HG03159 (cell line): ENCODE data around the gene PYROXD2.

Experiments used
- ATAC-seq: cut with Tn5 transposase; IDR thresholded peaks from one replicate; pipeline ENCODE4 v1.9.1; 2021; ENCODE audit warnings: mild to moderate bottlenecking, moderate library complexity; ENCODE audit not compliant: unreplicated experiment

The PYROXD2 gene

DNA sequence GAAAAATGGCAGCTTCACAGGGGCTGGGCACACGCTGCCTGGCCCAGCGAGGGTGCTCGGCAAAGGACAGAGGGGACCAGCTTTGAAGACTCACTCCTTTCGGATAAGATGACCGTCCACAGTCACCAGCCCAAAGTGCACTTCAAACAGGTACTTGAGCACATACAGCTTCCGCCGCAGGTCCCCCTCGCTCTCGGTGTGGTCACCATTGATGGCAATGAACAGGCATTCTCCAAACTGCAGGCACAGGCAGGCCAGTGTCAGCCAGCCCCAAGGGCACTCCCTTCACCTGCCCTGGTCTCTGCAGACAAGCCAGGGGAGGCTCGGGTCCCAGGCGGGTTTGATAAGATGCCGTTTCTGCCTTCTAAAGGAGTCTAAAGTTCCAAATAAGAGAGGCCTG, 20.2 kb upstream of the PYROXD2 start:
- ATAC-seq, result no peak

DNA sequence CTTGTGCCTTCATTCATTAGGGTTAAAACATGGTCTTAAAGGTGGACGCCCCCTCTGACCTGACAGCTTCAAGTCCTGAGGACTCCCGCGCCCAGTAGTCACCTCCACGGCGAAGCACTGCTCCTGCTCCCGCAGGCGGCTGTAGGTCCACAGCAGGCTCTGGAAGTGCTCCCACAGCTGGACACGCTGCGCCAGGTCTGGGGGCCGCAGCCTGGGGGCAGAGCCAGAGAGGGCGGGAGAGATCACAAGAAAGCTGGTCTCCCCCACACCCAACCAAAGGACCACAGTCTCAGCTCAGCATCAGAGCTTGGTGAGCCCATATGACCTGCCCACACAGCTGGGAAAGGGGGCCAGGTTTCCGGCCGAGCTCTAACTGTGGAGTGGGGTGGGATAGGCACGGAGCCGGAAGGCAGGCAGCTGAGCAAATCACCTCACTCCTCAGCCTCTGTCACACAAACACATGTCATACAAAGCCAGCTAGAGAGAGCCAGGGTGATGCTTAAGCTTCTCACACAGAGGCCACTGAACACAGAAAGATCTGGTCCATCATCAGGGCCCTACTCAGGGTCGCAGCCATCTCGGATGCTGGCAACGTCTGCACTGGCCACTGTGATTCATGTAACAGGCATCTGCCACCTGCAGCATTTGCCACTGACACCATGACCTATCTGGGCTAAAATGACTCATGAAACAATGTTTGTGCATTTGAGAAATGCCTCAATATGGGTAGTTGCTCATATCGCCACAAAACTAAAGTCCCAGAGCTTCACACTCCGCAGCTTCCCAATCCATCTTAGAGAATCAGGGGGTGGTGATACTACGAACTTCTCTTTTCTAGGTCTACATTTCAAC, 19.1 kb upstream of the PYROXD2 start:
- no peak for ATAC-seq

GRCh38 chr10:98433371-98433770, 18.4 kb upstream of the PYROXD2 start:
- ATAC-seq, result no peak

DNA sequence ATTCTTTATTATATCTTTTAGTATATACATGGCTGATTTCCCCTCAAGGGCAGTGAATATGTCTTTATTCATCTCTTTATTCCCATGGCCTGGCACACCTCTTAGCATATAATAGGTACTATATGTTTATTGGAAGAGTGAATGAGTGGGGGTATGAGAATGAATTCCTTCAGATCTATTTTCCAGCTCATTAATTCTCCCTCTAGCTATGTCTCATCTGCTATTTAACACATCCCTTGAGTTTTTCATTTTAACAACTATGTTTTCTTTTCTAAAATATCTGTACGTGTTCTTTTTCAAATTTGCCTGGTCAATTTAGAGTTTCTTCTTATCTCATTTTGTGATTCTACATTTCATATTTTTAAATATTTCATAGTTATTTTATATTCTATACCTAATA, 17.3 kb upstream of the PYROXD2 start:
- no peak for ATAC-seq

- ATAC-seq, result no peak
Observed at GRCh38 chr10:98431016-98431415, 16.0 kb upstream of the PYROXD2 start.

- no peak for ATAC-seq
Observed at GRCh38 chr10:98430427-98430826, 15.4 kb upstream of the PYROXD2 start.

GRCh38 chr10:98429320-98430072, 14.5 kb upstream of the PYROXD2 start:
- ATAC-seq, result no peak

- ATAC-seq, result no peak
Observed at GRCh38 chr10:98427011-98427515, 12.1 kb upstream of the PYROXD2 start.

- peak; percentile 72 for ATAC-seq
Observed at GRCh38 chr10:98425511-98426352, 10.8 kb upstream of the PYROXD2 start.

DNA sequence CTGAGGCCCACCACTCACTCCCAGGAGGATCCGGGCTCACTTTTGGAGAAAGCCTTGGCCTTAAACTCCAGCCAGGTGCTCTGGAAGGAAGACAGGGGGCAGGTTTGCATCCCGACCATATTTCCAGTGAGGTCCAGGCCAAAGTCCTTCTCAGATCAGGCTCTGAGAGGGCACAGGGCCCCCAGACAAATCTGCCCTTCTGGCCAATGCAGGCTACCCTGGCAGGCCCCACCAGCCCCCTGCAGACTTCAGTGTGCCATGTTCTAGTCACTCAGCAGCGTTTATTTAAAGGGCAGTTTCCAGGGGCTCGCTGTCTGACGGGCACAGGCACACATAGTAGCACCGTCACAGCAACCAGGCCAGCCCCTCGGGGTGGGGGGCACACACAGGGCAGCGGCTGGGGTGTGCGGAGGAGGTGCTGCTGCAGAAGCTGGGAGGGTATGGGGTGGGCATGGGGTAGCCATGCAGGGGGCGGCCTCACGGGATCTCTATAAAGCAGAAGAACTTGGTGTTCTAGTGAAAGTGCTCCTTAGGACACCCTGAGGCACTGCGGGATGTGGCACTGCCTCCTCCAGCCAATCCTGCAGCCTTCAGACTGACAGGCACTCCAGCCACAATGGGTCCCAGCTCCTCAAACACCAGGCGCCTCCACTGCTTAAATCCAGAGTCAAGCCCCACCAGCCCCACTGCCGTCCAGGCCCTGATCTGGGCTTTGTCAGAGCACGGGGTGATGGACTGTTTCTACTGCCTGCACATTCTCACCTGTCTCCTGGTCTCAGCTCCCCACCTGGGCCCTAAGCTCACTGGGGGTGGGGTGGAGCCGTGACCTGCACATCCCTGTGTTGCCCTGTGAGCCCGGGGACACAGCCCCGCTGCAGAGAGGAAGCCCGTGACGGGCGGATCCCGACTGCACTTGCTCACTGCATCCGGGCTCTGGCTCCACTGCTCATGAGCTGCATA, 9.6 kb upstream of the PYROXD2 start:
- no peak for ATAC-seq

- ATAC-seq, result no peak
Observed at GRCh38 chr10:98423691-98424120, 8.7 kb upstream of the PYROXD2 start.

DNA sequence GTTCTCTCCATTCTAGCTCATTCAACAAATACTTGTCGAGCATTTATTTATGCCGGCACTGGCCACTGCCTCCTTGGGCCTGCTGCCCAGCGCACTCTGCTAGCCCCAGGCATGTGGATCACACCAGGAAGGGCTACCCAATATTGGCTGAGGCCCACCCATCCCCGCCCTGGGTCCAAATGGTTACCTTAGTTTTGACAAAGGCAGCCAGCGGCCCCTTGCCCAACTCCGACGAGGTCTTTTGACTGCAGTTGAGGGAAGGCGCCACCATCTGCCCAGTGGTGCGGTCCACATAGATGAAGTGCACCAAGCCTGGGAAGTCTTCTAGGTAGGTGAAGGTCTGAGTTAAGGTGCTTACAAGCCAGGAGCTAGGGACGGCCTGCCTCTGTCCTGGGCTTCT, 7.2 kb upstream of the PYROXD2 start:
- ATAC-seq, result no peak

DNA sequence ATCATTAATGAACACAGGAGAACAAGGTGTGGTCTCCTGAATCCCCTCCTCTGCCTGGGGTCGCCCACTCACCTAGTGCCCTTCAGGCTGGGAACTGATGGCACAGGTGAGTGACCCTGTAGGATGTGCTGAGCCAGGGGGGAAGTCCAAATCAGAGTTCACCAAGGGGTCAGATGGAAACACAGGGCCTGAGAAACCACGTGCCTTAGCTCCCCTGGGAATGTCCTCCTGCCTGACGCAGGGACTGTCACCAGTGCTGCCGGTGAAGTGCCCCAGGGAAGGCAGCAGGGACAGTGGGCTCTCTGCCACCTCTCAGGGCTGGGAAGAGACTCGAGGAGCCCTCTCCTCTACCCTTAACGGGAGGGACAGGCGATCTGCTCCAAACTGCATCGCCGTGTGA, 5.8 kb upstream of the PYROXD2 start:
- no peak for ATAC-seq

- ATAC-seq, result no peak
Observed at GRCh38 chr10:98419469-98420261, 4.7 kb upstream of the PYROXD2 start.

DNA sequence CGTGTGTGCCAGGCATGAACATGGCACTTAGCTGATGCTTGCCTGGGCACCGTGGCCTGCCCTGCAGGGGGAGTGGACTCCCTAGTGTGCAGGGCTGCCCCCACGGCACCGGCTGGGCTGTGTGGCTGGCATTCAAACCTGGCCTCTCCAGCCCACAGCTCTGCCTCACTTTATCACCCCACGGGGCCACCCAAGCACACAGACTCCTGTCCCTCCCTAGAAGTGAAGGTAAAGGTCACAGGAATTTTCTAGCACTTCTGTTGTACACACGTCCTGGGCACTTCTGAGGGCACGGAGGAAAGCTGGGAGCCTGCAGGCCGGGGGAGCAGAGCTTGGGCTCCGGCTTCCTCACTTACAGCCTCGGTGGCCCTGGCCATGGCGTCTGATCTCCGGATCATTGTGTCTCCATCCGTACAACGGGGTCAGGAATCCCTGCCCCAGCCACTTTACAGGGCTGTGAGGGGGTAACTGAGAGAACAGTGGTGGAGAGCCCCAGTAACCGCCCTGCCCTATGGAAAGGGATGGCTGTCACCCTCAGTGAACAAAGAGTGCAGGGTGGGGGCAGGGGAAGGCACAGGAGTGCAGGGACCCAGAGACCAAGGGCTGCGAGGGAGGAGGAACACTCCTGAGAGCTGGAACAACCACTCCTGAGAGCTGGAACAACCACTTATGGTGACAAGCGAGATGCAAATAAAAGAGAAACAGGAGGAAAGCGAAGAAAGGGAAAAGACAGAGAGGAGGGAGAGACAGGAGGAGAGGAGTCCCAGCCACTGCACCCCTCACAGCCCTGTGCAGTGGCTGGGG, 3.9 kb upstream of the PYROXD2 start:
- no peak for ATAC-seq

DNA sequence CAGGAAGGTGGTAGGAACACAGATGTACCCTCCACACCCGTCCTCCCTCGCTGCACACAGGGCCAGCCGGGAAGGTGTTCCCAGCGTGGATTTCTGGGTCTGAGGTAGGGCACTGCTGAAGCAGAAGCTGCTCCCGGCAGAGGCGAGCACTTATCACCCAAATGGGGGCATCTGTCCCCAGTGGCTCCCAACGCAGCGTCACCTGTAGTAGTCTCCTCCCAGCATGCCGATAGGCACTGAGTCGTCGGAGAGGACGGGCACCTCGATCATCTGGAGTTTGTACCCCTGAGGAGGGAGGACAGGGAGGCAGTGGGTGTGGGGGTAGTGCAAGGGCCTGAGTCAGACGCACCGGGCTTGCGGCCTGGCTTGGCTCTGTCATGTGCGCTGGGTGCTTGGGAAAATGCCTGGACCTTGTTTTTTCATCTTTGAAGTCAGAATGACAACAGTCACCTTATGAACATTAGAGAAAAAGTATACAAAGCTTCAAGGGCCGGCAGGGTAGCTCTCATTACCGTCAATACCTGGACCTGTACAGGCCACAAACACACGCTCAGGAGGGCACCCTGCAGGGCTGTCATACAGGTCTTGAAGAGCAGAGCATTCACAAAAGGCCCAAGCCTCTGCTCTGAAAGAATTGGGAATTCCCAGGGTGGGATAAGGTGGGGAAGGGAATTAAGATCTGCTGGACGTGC, 3.1 kb upstream of the PYROXD2 start:
- no peak for ATAC-seq

GRCh38 chr10:98417481-98417959, 2.5 kb upstream of the PYROXD2 start:
- no peak for ATAC-seq
